SK-N-SH treated with all-trans-retinoic acid at 6 μM for 48 hours (cell line): ENCODE data around the gene IRS1.

Source experiments
- BACH2 ChIP-seq: fragments of 250-450 bp; sonication (Bioruptor Pico); IDR thresholded peaks from 2 replicates; pipeline ENCODE4 v1.9.0; 2021; ENCODE audit warnings: mild to moderate bottlenecking, borderline replicate concordance
- CSDC2 ChIP-seq: fragments of 250-450 bp; sonication (Bioruptor Pico); IDR thresholded peaks from 2 replicates; pipeline ENCODE4 v1.5.0; 2020; ENCODE audit warnings: mild to moderate bottlenecking, moderate library complexity
- RARB ChIP-seq: fragments of 250-450 bp; sonication (Bioruptor Pico); IDR thresholded peaks from 2 replicates; pipeline ENCODE4 v1.8.0; 2021; ENCODE audit warnings: mild to moderate bottlenecking, moderate library complexity
- SNAI2 ChIP-seq: fragments of 250-450 bp; sonication (Bioruptor Pico); IDR thresholded peaks from 2 replicates; pipeline ENCODE4 v1.5.0; 2020; ENCODE audit warnings: mild to moderate bottlenecking, moderate library complexity
- TCF4 ChIP-seq: fragments of 250-450 bp; sonication (Bioruptor Pico); IDR thresholded peaks from 2 replicates; pipeline ENCODE4 v1.8.0; 2021; ENCODE audit warnings: mild to moderate bottlenecking, moderate library complexity, borderline replicate concordance
- ZFP3 ChIP-seq: fragments of 250-450 bp; sonication (Bioruptor Pico); IDR thresholded peaks from 2 replicates; pipeline ENCODE4 v1.5.0; 2020; ENCODE audit warnings: mild to moderate bottlenecking, moderate library complexity
- ZFP30 ChIP-seq: fragments of 450-650 bp; formaldehyde crosslinking; IDR thresholded peaks from 2 replicates; pipeline ENCODE4 v1.5.0; 2022; ENCODE audit warnings: mild to moderate bottlenecking, moderate library complexity
- TF ChIP-seq, protein P1 (sequence below): fragments of 250-450 bp; sonication (Bioruptor Pico); IDR thresholded peaks from 2 replicates; pipeline ENCODE4 v1.8.0; 2021; ENCODE audit warnings: low read depth, mild to moderate bottlenecking, moderate library complexity, borderline replicate concordance
- TF ChIP-seq, protein P2 (sequence below): fragments of 250-450 bp; sonication (Bioruptor Pico); IDR thresholded peaks from 2 replicates; pipeline ENCODE4 v1.5.1; 2021; ENCODE audit warnings: mild to moderate bottlenecking, moderate library complexity
- TF ChIP-seq, protein P3 (sequence below): fragments of 250-450 bp; sonication (Bioruptor Pico); IDR thresholded peaks from 2 replicates; pipeline ENCODE4 v1.8.0; 2020; ENCODE audit warnings: mild to moderate bottlenecking, moderate library complexity, borderline replicate concordance
- TF ChIP-seq, protein P4 (sequence below): fragments of 250-450 bp; sonication (Bioruptor Pico); IDR thresholded peaks from 2 replicates; pipeline ENCODE4 v1.5.0; 2020; ENCODE audit warnings: mild to moderate bottlenecking, moderate library complexity

DNA sequence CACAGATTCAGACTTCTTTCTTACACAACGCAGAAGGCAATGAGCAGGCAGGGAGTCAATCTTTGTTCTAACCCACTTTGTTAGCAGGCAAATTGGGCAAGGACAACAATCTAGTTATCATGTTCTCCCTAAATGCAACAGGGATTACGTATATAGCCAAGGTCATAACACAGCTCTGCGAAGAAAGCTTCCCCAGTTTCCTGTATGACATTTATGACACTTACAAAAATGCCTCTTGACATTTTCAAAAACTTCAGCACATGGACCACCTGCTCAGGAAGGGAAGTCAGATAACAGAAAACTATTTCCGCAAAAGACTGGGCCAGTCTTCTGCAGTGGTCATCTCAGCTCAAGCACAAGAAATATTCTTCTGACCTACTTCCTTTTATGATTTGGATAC lies 106.1 kb downstream of the IRS1 start:
- TF ChIP-seq SNAI2 (no peak), ZFP30 (CRISPR knock-in tag) (no peak), RARB (CRISPR knock-in tag) (no peak), ZFP3 (CRISPR knock-in tag) (no peak), BACH2 (CRISPR knock-in tag) (no peak), TCF4 (CRISPR knock-in tag) (no peak), CSDC2 (CRISPR knock-in tag) (no peak)
- TF ChIP-seq, protein P1, sequence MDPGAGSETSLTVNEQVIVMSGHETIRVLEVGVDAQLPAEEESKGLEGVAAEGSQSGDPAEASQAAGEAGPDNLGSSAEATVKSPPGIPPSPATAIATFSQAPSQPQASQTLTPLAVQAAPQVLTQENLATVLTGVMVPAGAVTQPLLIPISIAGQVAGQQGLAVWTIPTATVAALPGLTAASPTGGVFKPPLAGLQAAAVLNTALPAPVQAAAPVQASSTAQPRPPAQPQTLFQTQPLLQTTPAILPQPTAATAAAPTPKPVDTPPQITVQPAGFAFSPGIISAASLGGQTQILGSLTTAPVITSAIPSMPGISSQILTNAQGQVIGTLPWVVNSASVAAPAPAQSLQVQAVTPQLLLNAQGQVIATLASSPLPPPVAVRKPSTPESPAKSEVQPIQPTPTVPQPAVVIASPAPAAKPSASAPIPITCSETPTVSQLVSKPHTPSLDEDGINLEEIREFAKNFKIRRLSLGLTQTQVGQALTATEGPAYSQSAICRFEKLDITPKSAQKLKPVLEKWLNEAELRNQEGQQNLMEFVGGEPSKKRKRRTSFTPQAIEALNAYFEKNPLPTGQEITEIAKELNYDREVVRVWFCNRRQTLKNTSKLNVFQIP, result no peak
- TF ChIP-seq, protein P2, sequence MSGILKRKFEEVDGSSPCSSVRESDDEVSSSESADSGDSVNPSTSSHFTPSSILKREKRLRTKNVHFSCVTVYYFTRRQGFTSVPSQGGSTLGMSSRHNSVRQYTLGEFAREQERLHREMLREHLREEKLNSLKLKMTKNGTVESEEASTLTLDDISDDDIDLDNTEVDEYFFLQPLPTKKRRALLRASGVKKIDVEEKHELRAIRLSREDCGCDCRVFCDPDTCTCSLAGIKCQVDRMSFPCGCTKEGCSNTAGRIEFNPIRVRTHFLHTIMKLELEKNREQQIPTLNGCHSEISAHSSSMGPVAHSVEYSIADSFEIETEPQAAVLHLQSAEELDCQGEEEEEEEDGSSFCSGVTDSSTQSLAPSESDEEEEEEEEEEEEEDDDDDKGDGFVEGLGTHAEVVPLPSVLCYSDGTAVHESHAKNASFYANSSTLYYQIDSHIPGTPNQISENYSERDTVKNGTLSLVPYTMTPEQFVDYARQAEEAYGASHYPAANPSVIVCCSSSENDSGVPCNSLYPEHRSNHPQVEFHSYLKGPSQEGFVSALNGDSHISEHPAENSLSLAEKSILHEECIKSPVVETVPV (CRISPR knock-in tag), result no peak
- TF ChIP-seq, protein P3, sequence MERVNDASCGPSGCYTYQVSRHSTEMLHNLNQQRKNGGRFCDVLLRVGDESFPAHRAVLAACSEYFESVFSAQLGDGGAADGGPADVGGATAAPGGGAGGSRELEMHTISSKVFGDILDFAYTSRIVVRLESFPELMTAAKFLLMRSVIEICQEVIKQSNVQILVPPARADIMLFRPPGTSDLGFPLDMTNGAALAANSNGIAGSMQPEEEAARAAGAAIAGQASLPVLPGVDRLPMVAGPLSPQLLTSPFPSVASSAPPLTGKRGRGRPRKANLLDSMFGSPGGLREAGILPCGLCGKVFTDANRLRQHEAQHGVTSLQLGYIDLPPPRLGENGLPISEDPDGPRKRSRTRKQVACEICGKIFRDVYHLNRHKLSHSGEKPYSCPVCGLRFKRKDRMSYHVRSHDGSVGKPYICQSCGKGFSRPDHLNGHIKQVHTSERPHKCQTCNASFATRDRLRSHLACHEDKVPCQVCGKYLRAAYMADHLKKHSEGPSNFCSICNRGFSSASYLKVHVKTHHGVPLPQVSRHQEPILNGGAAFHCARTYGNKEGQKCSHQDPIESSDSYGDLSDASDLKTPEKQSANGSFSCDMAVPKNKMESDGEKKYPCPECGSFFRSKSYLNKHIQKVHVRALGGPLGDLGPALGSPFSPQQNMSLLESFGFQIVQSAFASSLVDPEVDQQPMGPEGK (CRISPR knock-in tag), result no peak
- TF ChIP-seq, protein P4, sequence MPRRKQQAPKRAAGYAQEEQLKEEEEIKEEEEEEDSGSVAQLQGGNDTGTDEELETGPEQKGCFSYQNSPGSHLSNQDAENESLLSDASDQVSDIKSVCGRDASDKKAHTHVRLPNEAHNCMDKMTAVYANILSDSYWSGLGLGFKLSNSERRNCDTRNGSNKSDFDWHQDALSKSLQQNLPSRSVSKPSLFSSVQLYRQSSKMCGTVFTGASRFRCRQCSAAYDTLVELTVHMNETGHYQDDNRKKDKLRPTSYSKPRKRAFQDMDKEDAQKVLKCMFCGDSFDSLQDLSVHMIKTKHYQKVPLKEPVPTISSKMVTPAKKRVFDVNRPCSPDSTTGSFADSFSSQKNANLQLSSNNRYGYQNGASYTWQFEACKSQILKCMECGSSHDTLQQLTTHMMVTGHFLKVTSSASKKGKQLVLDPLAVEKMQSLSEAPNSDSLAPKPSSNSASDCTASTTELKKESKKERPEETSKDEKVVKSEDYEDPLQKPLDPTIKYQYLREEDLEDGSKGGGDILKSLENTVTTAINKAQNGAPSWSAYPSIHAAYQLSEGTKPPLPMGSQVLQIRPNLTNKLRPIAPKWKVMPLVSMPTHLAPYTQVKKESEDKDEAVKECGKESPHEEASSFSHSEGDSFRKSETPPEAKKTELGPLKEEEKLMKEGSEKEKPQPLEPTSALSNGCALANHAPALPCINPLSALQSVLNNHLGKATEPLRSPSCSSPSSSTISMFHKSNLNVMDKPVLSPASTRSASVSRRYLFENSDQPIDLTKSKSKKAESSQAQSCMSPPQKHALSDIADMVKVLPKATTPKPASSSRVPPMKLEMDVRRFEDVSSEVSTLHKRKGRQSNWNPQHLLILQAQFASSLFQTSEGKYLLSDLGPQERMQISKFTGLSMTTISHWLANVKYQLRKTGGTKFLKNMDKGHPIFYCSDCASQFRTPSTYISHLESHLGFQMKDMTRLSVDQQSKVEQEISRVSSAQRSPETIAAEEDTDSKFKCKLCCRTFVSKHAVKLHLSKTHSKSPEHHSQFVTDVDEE (CRISPR knock-in tag), result no peak
